ENCODE data around the gene SHE. TPM values are rescaled to one million over a fixed set of nuclear protein-coding genes. Genes with fewer than 3 reads are reported as not detected.

The SHE gene
- total RNA-seq, 4 donors from 2014 or later: 4.0 to 8.0 (median 6.1) TPM

GRCh38 chr1:154430903-154431302 is 71.3 kb downstream of the SHE start:
- TF ChIP-seq, protein P1, sequence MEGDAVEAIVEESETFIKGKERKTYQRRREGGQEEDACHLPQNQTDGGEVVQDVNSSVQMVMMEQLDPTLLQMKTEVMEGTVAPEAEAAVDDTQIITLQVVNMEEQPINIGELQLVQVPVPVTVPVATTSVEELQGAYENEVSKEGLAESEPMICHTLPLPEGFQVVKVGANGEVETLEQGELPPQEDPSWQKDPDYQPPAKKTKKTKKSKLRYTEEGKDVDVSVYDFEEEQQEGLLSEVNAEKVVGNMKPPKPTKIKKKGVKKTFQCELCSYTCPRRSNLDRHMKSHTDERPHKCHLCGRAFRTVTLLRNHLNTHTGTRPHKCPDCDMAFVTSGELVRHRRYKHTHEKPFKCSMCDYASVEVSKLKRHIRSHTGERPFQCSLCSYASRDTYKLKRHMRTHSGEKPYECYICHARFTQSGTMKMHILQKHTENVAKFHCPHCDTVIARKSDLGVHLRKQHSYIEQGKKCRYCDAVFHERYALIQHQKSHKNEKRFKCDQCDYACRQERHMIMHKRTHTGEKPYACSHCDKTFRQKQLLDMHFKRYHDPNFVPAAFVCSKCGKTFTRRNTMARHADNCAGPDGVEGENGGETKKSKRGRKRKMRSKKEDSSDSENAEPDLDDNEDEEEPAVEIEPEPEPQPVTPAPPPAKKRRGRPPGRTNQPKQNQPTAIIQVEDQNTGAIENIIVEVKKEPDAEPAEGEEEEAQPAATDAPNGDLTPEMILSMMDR (IDR thresholded peaks at IDR 0.05): no peak
- no peak for TF ChIP-seq POLR2A (IDR thresholded peaks at IDR 0.05)
- H3K4me3 ChIP-seq (ENCODE audit: low read depth, poor library complexity, severe bottlenecking): no peak overlapping the region
- intact Hi-C loops (cut with DNase I; ENCODE audit: low total_unique reads): no loop called here
- WGBS, 2 donors: 33 to 37% methylated on average over 11 of the region's 11 CpGs
- no peak for DNase-seq (ENCODE audit: low spot score in 2 of 2)

- no peak overlapping the region for H3K4me3 ChIP-seq (ENCODE audit: low read depth, poor library complexity, severe bottlenecking)
- TF ChIP-seq, protein P1 (IDR thresholded peaks at IDR 0.05): no peak
- no peak for TF ChIP-seq POLR2A (IDR thresholded peaks at IDR 0.05)
- intact Hi-C loops (cut with DNase I; ENCODE audit: low total_unique reads): no loop called here
- DNase-seq (ENCODE audit: low spot score in 2 of 2): no peak
- WGBS, 2 donors: 61 to 74% methylated on average over 17 of the region's 17 CpGs
These were observed 72.2 kb downstream of the SHE start for GRCh38 chr1:154429841-154430611.

Other genes with a start within 250 kb of the SHE start
- 10 to 100 TPM; 52.7 to 83.4 (median 71.6) TPM for gene HAX1, start 229.8 kb downstream of the SHE start, total RNA-seq
- not detected for gene AQP10, start 181.3 kb downstream of the SHE start, total RNA-seq
- 10 to 100 TPM in 3 of 4 donors, 1 to 10 TPM in 1; 9.1 to 30.8 (median 19.6) TPM for gene ATP8B2, start 176.9 kb downstream of the SHE start, total RNA-seq
- gene IL6R, start 97.1 kb downstream of the SHE start, total RNA-seq: 10 to 100 TPM; 14.7 to 42.1 (median 21.8) TPM
- gene TDRD10, start 193 bp downstream of the SHE start, total RNA-seq: 1 to 10 TPM in 1 of 4 donors, under 1 TPM in 2, not detected in 1; 0.57 to 1.5 (median 0.83) TPM
- 10 to 100 TPM; 24.1 to 40.0 (median 32.2) TPM for gene UBE2Q1, start 56.2 kb upstream of the SHE start, total RNA-seq
- under 1 TPM; 0.08 to 0.52 (median 0.26) TPM for gene CHRNB2, start 65.4 kb upstream of the SHE start, total RNA-seq
- gene ADAR, start 105.8 kb upstream of the SHE start, total RNA-seq: 100 to 1,000 TPM in 1 of 4 donors, 10 to 100 TPM in 3; 54.3 to 105 (median 73.6) TPM